Measurements from ENCODE around the gene HNRNPH3. TPM values are rescaled to one million over a fixed set of nuclear protein-coding genes. Genes with fewer than 3 reads are reported as not detected.

The HNRNPH3 gene
- total RNA-seq, 4 donors from 2014 or later = 37.7 to 75.1 (median 52.1) TPM

- Histone ChIP-seq H3K27me3 (no peaks in the 10 kb centered on the region), H3K4me1 (peaks cover 0 to 37% (median 11%) of the 10 kb centered on the region in 4 donors)
- DNase-seq = no peak
These were observed 1.9 kb downstream of the HNRNPH3 start for GRCh38 chr10:68333440-68334431.

GRCh38 chr10:68334672-68335467 lies 3.0 kb downstream of the HNRNPH3 start:
- H3K4me1 ChIP-seq = peaks cover 0 to 27% (median 11%) of the 10 kb centered on the region in 4 donors
- peak overlapping the region in 1 of 4 donors; percentile 7 for H3K27ac ChIP-seq
- H3K4me3 ChIP-seq = peak overlapping the region; percentile 13 to 99 (median 90)
- H3K9me3 ChIP-seq = no peaks in the 10 kb centered on the region
- DNase-seq = no peak
- H3K36me3 ChIP-seq = peaks cover 0 to 20% (median 1%) of the 10 kb centered on the region in 3 donors
- no peak for TF ChIP-seq POLR2A (IDR thresholded peaks at IDR 0.05)
- no peaks in the 10 kb centered on the region for H3K27me3 ChIP-seq

More at GRCh38 chr10:68333440-68334431, 1.9 kb downstream of the HNRNPH3 start:
- Histone ChIP-seq H3K36me3 (peaks cover 0 to 9% (median 0%) of the 10 kb centered on the region in 3 donors), H3K4me3 (peak overlapping the region; percentile 81 to 99 (median 94)), H3K27ac (peak overlapping the region; percentile 96 to 99 (median 98)), H3K9me3 (no peaks in the 10 kb centered on the region)
- TF ChIP-seq POLR2A (IDR thresholded peaks at IDR 0.05) = no peak
- TF ChIP-seq CTCF (IDR thresholded peaks at IDR 0.05) = no peak

GRCh38 chr10:68336754-68337351 lies 5.0 kb downstream of the HNRNPH3 start:
- no peak for DNase-seq
- Histone ChIP-seq H3K27me3 (no peaks in the 10 kb centered on the region), H3K4me1 (peaks cover 0 to 27% (median 11%) of the 10 kb centered on the region in 4 donors), H3K9me3 (no peaks in the 10 kb centered on the region), H3K36me3 (peaks cover 3 to 40% (median 6%) of the 10 kb centered on the region in 3 donors), H3K27ac (no peak overlapping the region), H3K4me3 (peak overlapping the region in 1 of 4 donors; percentile 14)
- TF ChIP-seq CTCF (IDR thresholded peaks at IDR 0.05) (no peak), POLR2A (IDR thresholded peaks at IDR 0.05) (no peak)

- H3K4me3 ChIP-seq = no peak overlapping the region
- DNase-seq = no peak
- peaks cover 3 to 73% (median 6%) of the 10 kb centered on the region in 3 donors for H3K36me3 ChIP-seq
- peaks cover 0 to 25% (median 8%) of the 10 kb centered on the region in 4 donors for H3K4me1 ChIP-seq
- TF ChIP-seq CTCF (IDR thresholded peaks at IDR 0.05) = no peak
- no peak for TF ChIP-seq POLR2A (IDR thresholded peaks at IDR 0.05)
- H3K27me3 ChIP-seq = no peaks in the 10 kb centered on the region
- H3K27ac ChIP-seq = no peak overlapping the region
- no peaks in the 10 kb centered on the region for H3K9me3 ChIP-seq
These were observed 8.7 kb downstream of the HNRNPH3 start for GRCh38 chr10:68340358-68341080.

GRCh38 chr10:68342909-68343516 lies 11.1 kb downstream of the HNRNPH3 start:
- no peaks in the 10 kb centered on the region for H3K27me3 ChIP-seq
- no peak for DNase-seq
- no peak overlapping the region for H3K4me3 ChIP-seq
- TF ChIP-seq POLR2A (IDR thresholded peaks at IDR 0.05) = no peak
- TF ChIP-seq CTCF (IDR thresholded peaks at IDR 0.05) = no peak
- peaks cover 3 to 84% (median 6%) of the 10 kb centered on the region in 3 donors for H3K36me3 ChIP-seq
- no peak overlapping the region for H3K27ac ChIP-seq
- no peaks in the 10 kb centered on the region for H3K4me1 ChIP-seq
- no peaks in the 10 kb centered on the region for H3K9me3 ChIP-seq

Data from Peyer's patch (tissue), 4 donors.